Measurements from ENCODE around the gene RAMP3. TPM values are rescaled to one million over a fixed set of nuclear protein-coding genes. Genes with fewer than 3 reads are reported as not detected.

The RAMP3 gene
- polyA plus RNA-seq, 3 donors, result 7.8 to 10.6 (median 9.5) TPM

DNA sequence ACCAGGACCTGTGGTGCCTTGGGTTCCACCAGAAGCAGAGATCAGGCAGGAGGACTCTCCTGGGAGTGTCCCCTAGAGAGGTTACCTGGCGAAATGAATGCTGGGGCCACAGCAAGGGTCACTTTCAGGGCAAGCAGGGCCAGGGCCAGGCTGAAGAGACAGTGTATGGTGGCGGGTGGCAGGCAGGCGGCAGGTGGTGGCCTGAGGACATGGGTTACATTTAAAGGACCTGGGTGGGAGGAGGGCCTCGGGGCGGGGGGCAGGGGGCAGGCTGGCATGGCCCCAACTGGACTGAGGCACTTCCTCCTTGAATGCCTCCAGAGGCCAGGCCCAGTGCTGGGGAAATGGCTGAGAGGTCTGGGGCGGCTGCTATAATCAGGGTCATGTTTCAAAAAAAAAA, 31.4 kb upstream of the RAMP3 start:
- no peak for DNase-seq (ENCODE audit: extremely low read depth in 1 of 11, low read depth in 9 of 11, low spot score in 4 of 11)

- no peak for DNase-seq (ENCODE audit: extremely low read depth in 1 of 11, low read depth in 9 of 11, low spot score in 4 of 11)
Measured at GRCh38 chr7:45126920-45127319, 30.7 kb upstream of the RAMP3 start.

- no peak for DNase-seq (ENCODE audit: extremely low read depth in 1 of 11, low read depth in 9 of 11, low spot score in 4 of 11)
Measured at GRCh38 chr7:45129181-45129800, 28.3 kb upstream of the RAMP3 start.

GRCh38 chr7:45129906-45130305, 27.7 kb upstream of the RAMP3 start:
- DNase-seq (ENCODE audit: extremely low read depth in 1 of 11, low read depth in 9 of 11, low spot score in 4 of 11), result no peak

GRCh38 chr7:45130910-45131309, 26.7 kb upstream of the RAMP3 start:
- DNase-seq (ENCODE audit: extremely low read depth in 1 of 11, low read depth in 9 of 11, low spot score in 4 of 11), result no peak

DNA sequence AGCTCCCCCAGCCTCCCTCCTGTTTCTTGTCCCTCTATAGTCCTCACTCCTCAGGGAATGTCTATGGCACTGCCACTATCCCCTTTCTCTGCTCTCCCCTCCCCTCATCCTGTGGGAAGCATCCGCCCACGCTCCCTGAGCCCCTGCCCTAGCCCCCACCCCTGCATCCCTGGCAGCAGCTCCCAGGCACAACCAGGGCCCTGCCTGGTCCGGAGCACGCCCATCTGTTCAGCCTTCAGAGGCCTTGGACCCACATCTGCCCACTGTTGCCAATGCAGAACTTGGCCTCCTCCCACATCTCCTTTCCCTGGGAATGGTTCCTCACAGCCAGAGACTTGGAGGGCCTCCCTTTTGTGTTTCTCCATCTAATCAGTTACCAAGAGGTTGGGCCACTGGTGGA, 25.7 kb upstream of the RAMP3 start:
- no peak for DNase-seq (ENCODE audit: extremely low read depth in 1 of 11, low read depth in 9 of 11, low spot score in 4 of 11)

GRCh38 chr7:45132708-45133320, 24.8 kb upstream of the RAMP3 start:
- no peak for DNase-seq (ENCODE audit: extremely low read depth in 1 of 11, low read depth in 9 of 11, low spot score in 4 of 11)

DNA sequence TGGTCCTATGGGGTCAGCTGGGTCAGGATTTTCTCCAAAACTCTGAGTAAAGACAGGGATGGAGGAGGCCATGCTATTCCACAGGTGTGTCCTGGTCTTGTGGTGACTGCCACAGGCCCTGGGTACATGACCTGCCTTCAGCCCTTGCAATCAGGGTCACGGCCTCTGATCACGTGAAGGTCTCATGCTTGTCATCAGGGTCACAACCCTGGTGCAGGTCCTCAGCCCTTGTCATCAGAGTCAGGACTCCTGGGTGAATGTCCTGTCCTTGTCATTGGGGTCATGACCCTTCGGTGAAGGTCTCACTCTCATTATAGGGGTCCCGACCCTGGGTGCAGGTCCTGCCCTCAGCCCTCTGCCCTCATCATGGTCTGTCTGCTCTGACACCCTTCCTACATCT, 24.2 kb upstream of the RAMP3 start:
- no peak for DNase-seq (ENCODE audit: extremely low read depth in 1 of 11, low read depth in 9 of 11, low spot score in 4 of 11)

DNA sequence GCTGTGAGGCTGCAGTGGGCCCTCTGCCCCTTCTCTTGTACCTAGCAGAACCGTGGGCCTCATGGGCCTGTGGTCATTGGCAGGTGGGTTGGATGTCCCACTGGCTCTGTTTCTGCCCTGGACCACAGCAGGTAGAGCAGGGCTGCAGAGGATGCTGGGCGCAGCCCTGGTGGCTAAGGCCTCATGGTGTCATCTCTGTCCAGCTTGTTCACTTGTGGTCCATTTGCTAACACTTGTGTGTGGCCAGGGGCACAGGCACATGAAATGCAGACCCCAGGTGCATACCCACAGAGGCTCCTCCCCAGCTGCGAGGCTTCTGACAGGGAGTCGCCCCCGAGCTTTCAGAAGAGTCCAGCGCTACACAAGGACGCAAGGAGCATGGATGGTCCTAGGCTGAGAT, 23.7 kb upstream of the RAMP3 start:
- DNase-seq (ENCODE audit: extremely low read depth in 1 of 11, low read depth in 9 of 11, low spot score in 4 of 11), result no peak

DNA sequence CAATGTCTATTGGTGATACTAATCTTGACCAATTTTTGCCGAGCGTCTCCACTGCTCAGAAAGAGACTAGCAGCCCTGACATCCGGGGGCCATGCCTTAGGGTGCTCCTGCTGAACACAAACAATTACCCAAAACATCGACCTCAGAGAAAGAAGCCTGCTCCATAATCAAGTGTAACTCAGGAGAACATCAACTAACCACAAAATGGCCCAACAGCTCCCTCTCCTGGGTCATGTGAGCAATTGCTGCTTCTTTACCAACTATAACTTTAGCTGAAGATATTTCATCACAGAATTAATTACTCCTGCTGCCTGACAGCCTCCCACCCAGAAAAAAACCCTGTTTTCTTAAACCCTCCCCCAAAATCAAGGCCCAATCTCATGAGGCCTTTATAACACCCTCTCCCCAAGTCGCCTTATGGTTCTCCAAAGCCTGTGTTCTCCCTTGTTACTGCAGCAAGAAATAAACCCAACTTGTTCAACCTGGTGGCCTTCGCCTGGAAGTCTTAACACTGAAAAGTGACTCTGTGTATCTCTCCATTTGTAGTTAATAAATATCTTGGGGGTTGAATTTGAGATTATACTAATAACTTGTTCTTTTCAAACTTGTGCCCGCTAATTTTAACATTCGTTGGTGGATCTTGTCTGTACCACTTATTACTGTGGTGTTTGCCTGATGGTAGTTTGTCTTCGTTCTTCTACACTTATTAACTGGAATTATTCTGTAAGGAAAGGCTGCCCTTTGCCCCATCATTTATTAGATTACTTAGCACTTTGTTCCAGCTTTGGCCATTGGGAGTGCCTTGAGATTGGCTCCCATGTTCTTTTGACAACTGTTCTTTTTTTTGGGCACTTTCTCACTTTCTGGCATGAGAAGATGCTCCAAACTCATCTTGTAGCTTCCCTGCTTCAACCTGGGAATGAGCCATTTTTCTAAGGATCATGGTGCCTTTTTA, 21.2 kb upstream of the RAMP3 start:
- DNase-seq (ENCODE audit: extremely low read depth in 1 of 11, low read depth in 9 of 11, low spot score in 4 of 11), result peak; percentile 25 to 83 (median 62)

- no peak for DNase-seq (ENCODE audit: extremely low read depth in 1 of 11, low read depth in 9 of 11, low spot score in 4 of 11)
Measured at GRCh38 chr7:45138433-45139267, 18.9 kb upstream of the RAMP3 start.

- DNase-seq (ENCODE audit: extremely low read depth in 1 of 11, low read depth in 9 of 11, low spot score in 4 of 11), result no peak
Measured at GRCh38 chr7:45140827-45141226, 16.8 kb upstream of the RAMP3 start.

DNA sequence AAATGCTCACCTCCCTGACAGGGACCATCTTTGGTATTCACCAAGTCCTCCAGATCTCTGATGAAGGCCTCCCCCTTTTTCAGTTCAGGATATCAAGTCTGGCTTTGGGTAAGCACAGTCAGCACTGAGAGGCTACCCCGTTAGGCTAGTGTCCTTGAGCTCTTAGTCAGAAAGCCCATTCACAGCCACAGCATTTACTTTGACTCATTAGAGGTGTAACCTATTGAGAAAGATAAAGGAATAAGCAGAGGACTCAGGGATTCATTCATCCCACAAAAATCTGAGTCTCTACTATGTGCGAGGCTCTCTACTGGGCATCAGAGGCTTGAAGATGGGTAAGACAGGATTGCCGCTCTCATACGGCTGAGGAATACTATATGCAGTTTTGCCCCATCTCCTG, 14.0 kb upstream of the RAMP3 start:
- no peak for DNase-seq (ENCODE audit: extremely low read depth in 1 of 11, low read depth in 9 of 11, low spot score in 4 of 11)

DNA sequence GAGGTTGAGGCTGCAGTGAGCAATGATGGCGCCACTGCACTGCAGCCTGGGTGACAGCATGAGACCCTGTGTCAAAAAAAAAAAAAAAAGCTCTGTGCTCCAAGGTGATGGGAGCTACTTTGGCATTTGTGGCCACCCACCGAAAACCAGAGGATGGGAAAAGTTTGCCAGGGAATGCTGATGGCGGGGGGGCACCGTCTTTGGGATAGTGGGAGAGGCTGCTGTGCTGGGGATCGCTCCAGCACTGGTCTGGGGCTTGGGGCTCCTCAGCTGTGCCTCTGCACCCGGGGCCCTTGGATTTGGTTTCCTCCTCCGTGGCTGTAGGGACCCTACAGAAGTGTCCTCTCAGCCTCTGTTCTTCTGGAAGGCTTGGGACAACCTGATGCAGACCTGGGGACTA, 11.7 kb upstream of the RAMP3 start:
- DNase-seq (ENCODE audit: extremely low read depth in 1 of 11, low read depth in 9 of 11, low spot score in 4 of 11), result no peak

GRCh38 chr7:45146531-45147379, 10.8 kb upstream of the RAMP3 start:
- DNase-seq (ENCODE audit: extremely low read depth in 1 of 11, low read depth in 9 of 11, low spot score in 4 of 11), result no peak

DNA sequence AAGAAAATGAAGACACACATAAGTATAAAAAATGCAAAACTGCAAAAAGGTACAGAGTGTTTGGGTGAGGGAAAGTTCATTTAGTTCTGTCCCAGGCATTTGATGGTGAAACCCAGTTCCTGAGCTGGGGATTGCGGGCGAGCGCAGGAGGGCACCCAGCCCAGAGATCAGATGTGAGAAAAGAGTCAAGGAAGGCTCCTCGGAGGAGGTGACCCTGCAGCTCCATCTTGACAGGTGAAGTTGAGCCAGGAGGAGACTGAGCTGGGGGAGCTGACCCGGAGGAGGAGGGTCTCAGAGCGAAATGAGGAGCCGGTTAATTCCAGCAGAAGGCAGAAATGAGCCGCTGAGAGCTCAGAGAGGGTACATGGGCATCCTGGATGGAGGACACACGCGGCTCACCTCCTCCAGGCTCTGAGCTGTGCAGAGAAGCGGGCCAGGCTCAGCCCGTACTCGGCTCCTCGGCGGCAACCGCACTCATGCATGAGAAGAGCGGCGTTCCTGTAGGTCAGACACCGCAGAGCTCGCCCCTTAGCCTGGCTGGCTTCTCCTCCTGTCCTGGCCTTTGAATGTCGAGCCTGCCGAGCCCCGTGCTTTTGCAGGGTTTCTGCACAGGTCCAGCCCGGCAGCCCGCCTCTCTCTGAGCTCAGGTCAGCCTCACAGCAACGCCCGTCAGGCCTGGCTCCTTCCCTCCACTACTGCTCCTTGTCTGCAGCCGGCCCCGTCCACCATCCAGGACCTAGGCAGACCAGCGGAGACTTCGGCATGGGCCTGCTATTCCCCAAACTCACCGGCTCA, 9.5 kb upstream of the RAMP3 start:
- DNase-seq (ENCODE audit: extremely low read depth in 1 of 11, low read depth in 9 of 11, low spot score in 4 of 11), result no peak

DNA sequence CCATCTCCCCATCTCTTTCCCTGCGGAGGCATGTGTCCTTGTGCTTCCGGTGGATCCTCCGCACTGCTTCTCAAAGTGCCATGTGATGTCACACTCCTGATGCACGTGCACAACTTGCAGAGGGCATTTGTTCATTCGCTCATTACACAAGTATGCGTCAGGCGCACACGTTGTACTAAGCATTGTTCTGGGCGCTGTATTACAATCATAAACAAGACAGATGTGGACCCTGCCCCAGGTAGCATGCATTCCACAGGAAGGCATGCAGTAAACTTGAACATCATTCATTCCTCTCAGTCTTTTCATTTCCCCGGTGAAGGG, 9.0 kb upstream of the RAMP3 start:
- no peak for DNase-seq (ENCODE audit: extremely low read depth in 1 of 11, low read depth in 9 of 11, low spot score in 4 of 11)

GRCh38 chr7:45149606-45150005, 8.0 kb upstream of the RAMP3 start:
- no peak for DNase-seq (ENCODE audit: extremely low read depth in 1 of 11, low read depth in 9 of 11, low spot score in 4 of 11)
